IMR-90 (cell line): ENCODE data around the gene C1orf141. TPM values are rescaled to one million over a fixed set of nuclear protein-coding genes. Genes with fewer than 3 reads are reported as not detected.

Source experiments
- ATAC-seq: fragments of 200-7000 bp; cut with Tn5 transposase; 2 replicates; pipeline ENCODE4 v1.9.1; 2020; ENCODE audit warnings: low read depth, mild to moderate bottlenecking, moderate library complexity
- BruUV-seq: library from RNA; stranded (reverse); fragments of 400-500 nt; replicated peaks from 2 replicates; lab custom pipeline; 2021; lab: Mats Ljungman, UMichigan
- CTCF ChIA-PET: fragments of 300-600 bp; formaldehyde crosslinking; extraction: SDS; loops from one replicate; lab custom pipeline; 2021; ENCODE audit warnings: antibody characterized with exemption; lab: Yijun Ruan, JAX
- POLR2A ChIA-PET: fragments of 300-600 bp; sonication (Branson Sonifier 250); formaldehyde crosslinking; loops from one replicate; lab custom pipeline; 2022; ENCODE audit warnings: antibody characterized with exemption; ENCODE audit not compliant: unreplicated experiment; lab: Charles Lee
- DNase-seq: peaks from one replicate; pipeline ENCODE4 v3.0.0; 2013
- H2AFZ ChIP-seq: replicated peaks from 2 replicates; pipeline ENCODE3; 2013; ENCODE audit warnings: low read length, mild to moderate bottlenecking; ENCODE audit not compliant: poor library complexity
- H2AK5ac ChIP-seq: 2 replicates; pipeline ENCODE4 v1.6.1; 2013; ENCODE audit warnings: low read depth, low read length, inconsistent platforms
- H2AK9ac ChIP-seq: replicated peaks from 2 replicates; pipeline ENCODE3; 2013; ENCODE audit warnings: mild to moderate bottlenecking, low read depth, low read length, moderate library complexity; ENCODE audit not compliant: poor library complexity
- H2BK120ac ChIP-seq: 2 replicates; pipeline ENCODE4 v1.6.1; 2013; ENCODE audit warnings: low read depth, low read length, inconsistent platforms
- H2BK15ac ChIP-seq: 3 replicates; pipeline ENCODE4 v1.6.1; 2013; ENCODE audit warnings: low read depth, low read length, inconsistent platforms
- H2BK20ac ChIP-seq: 2 replicates; pipeline ENCODE4 v1.6.1; 2013; ENCODE audit warnings: low read depth, mild to moderate bottlenecking, inconsistent platforms, low read length, moderate library complexity
- H2BK5ac ChIP-seq: 2 replicates; pipeline ENCODE4 v1.6.1; 2013; ENCODE audit warnings: mild to moderate bottlenecking, low read depth, low read length, inconsistent platforms; ENCODE audit not compliant: poor library complexity, severe bottlenecking
- H3K14ac ChIP-seq: replicated peaks from 2 replicates; pipeline ENCODE4 v1.6.1; 2013; ENCODE audit warnings: low read depth, low read length, inconsistent platforms
- H3K18ac ChIP-seq: 2 replicates; pipeline ENCODE4 v1.6.1; 2013; ENCODE audit warnings: low read depth, low read length, control low read depth
- H3K23ac ChIP-seq: 2 replicates; pipeline ENCODE4 v1.6.1; 2013; ENCODE audit warnings: low read depth, low read length, inconsistent platforms
- H3K27ac ChIP-seq: 2 replicates; pipeline ENCODE4 v1.5.1; 2013; ENCODE audit warnings: mild to moderate bottlenecking, control low read depth, low read length; ENCODE audit not compliant: insufficient read depth
- H3K27me3 ChIP-seq: 2 replicates; pipeline ENCODE4 v1.6.1; 2013; ENCODE audit warnings: low read length; ENCODE audit not compliant: control insufficient read depth, insufficient read depth
- H3K36me3 ChIP-seq: 2 replicates; pipeline ENCODE4 v1.6.1; 2013; ENCODE audit warnings: low read length, mixed read lengths; ENCODE audit not compliant: control insufficient read depth, insufficient read depth
- H3K4ac ChIP-seq: 2 replicates; pipeline ENCODE4 v1.6.1; 2013; ENCODE audit warnings: low read depth, low read length, inconsistent platforms
- H3K4me1 ChIP-seq: 2 replicates; pipeline ENCODE4 v1.6.1; 2013; ENCODE audit warnings: low read length, mixed read lengths; ENCODE audit not compliant: control insufficient read depth, insufficient read depth
- H3K4me2 ChIP-seq: 2 replicates; pipeline ENCODE4 v1.6.1; 2013; ENCODE audit warnings: low read depth, mild to moderate bottlenecking, control low read depth, low read length, moderate library complexity
- H3K4me3 ChIP-seq: 2 replicates; pipeline ENCODE4 v1.5.1; 2013; ENCODE audit warnings: low read depth, mild to moderate bottlenecking, control low read depth, low read length, moderate library complexity; ENCODE audit not compliant: insufficient read depth
- H3K56ac ChIP-seq: 2 replicates; pipeline ENCODE4 v1.6.1; 2013; ENCODE audit warnings: low read length, inconsistent platforms; ENCODE audit not compliant: insufficient read depth; ENCODE audit errors: extremely low read depth
- H3K79me1 ChIP-seq, 2 experiments: 2 replicates each; pipeline ENCODE4 v1.6.1; 2013; ENCODE audit warnings: low read length in 2 of 2, inconsistent platforms in 1 of 2, low read depth in 1 of 2
- H3K9ac ChIP-seq: 2 replicates; pipeline ENCODE4 v1.6.1; 2013; ENCODE audit warnings: low read depth, low read length, control low read depth
- H3K9me1 ChIP-seq: 2 replicates; pipeline ENCODE4 v1.6.1; 2013; ENCODE audit warnings: low read length, inconsistent platforms; ENCODE audit not compliant: insufficient read depth
- H3K9me3 ChIP-seq: 2 replicates; pipeline ENCODE4 v1.6.1; 2013; ENCODE audit warnings: low read length; ENCODE audit not compliant: control insufficient read depth, insufficient read depth
- H4K20me1 ChIP-seq: 2 replicates; pipeline ENCODE4 v1.6.1; 2013; ENCODE audit warnings: low read length, inconsistent platforms; ENCODE audit not compliant: insufficient read depth
- H4K5ac ChIP-seq: 2 replicates; pipeline ENCODE4 v1.6.1; 2013; ENCODE audit warnings: mild to moderate bottlenecking, low read depth, low read length, control low read depth
- H4K8ac ChIP-seq, 2 experiments: 2 replicates each; pipeline ENCODE4 v1.6.1; 2013; ENCODE audit warnings: low read depth in 2 of 2, low read length in 2 of 2, control low read depth in 1 of 2, inconsistent platforms in 1 of 2
- H4K91ac ChIP-seq: 2 replicates; pipeline ENCODE4 v1.6.1; 2013; ENCODE audit warnings: low read depth, low read length, inconsistent platforms; ENCODE audit not compliant: insufficient read depth
- CHD1 ChIP-seq: IDR thresholded peaks from 2 replicates; pipeline ENCODE4 v1.6.1; 2012; ENCODE audit warnings: low read depth, low read length, improper control_type of control experiment
- ELK1 ChIP-seq: fragments of 150-350 bp; IDR thresholded peaks from 2 replicates; pipeline ENCODE4 v1.6.1; 2016; ENCODE audit warnings: low read depth, mild to moderate bottlenecking, low read length, moderate library complexity, borderline replicate concordance
- FOS ChIP-seq: fragments of 150-350 bp; IDR thresholded peaks from 2 replicates; pipeline ENCODE4 v1.6.1; 2016; ENCODE audit warnings: low read depth, low read length
- MAFK ChIP-seq: IDR thresholded peaks from 2 replicates; pipeline ENCODE4 v1.6.1; 2012; ENCODE audit warnings: low read depth, low read length, improper control_type of control experiment
- MAZ ChIP-seq: IDR thresholded peaks from 2 replicates; pipeline ENCODE4 v1.6.1; 2012; ENCODE audit warnings: low read depth, mild to moderate bottlenecking, low read length, improper control_type of control experiment, moderate library complexity, borderline replicate concordance
- MXI1 ChIP-seq: IDR thresholded peaks from 2 replicates; pipeline ENCODE4 v1.6.1; 2012; ENCODE audit warnings: low read depth, mild to moderate bottlenecking, low read length, moderate library complexity, borderline replicate concordance
- NFE2L2 ChIP-seq: fragments of 150-350 bp; IDR thresholded peaks from 2 replicates; pipeline ENCODE4 v1.6.1; 2016; ENCODE audit warnings: low read depth, mild to moderate bottlenecking, low read length
- POLR2A ChIP-seq: IDR thresholded peaks from 2 replicates; pipeline ENCODE4 v1.6.1; 2012; ENCODE audit warnings: mild to moderate bottlenecking, low read depth, low read length
- RAD21 ChIP-seq: IDR thresholded peaks from 2 replicates; pipeline ENCODE4 v1.6.1; 2012; ENCODE audit warnings: low read length, improper control_type of control experiment
- RCOR1 ChIP-seq: IDR thresholded peaks from 2 replicates; pipeline ENCODE4 v1.6.1; 2012; ENCODE audit warnings: mild to moderate bottlenecking, low read length, improper control_type of control experiment; ENCODE audit not compliant: insufficient replicate concordance
- SMC3 ChIP-seq: fragments of 150-350 bp; IDR thresholded peaks from 2 replicates; pipeline ENCODE4 v1.6.1; 2016; ENCODE audit warnings: low read depth, mild to moderate bottlenecking, antibody characterized with exemption, low read length, moderate library complexity
- WGBS, 2 experiments: methylation state at CpG; one replicate each; pipeline versions ENCODE4 v1.1.5 to v1.1.7; 2013; ENCODE audit warnings: missing lambda C conversion rate in 2 of 2; ENCODE audit not compliant: insufficient read length in 1 of 2; ENCODE audit errors: extremely low coverage in 2 of 2; 5-methylcytosine and 5-hydroxymethylcytosine counted together
- dilution Hi-C: fragments of 300-500 bp; cut with HindIII; formaldehyde crosslinking; loops from one replicate; pipeline ENCODE4 v1.14.3; 2018; ENCODE audit warnings: low sequenced_read_pairs; ENCODE audit not compliant: unreplicated experiment
- in situ Hi-C: fragments of 300-500 bp; cut with MboI; formaldehyde crosslinking; loops from 3 replicates; pipeline ENCODE4 v1.14.3; 2019; ENCODE audit warnings: low sequenced_read_pairs, inconsistent platforms, mixed read lengths
- intact Hi-C: fragments of 100-400 bp; cut with micrococcal nuclease; formaldehyde crosslinking; loops from 2 replicates; pipeline ENCODE4 v1.10.0; 2022
- polyA plus RNA-seq, 3 experiments: library from polyadenylated mRNA; depleted of rRNA; stranded (reverse); fragments of >200 nt; gene quantifications; 2 replicates each; pipeline ENCODE4 v1.2.3, GENCODE V29; 2012; ENCODE audit warnings: low replicate concordance in 1 of 3
- total RNA-seq: library from RNA; depleted of rRNA; stranded (reverse); fragments of >200 nt; gene quantifications from 2 replicates; pipeline ENCODE4 v1.2.3, GENCODE V29; 2012
- TF ChIP-seq, protein P1 (sequence below): fragments of 150-350 bp; IDR thresholded peaks from 2 replicates; pipeline ENCODE4 v1.6.1; 2017; ENCODE audit warnings: mild to moderate bottlenecking, antibody characterized with exemption, low read length, low read depth

Gene C1orf141
- total and polyA plus RNA-seq, 2 of the 4 experiments (the other 2 are of a cell fraction), result not detected

GRCh38 chr1:67171574-67171955 is 36.8 kb upstream of the C1orf141 start:
- Histone ChIP-seq H3K4me1 (no peaks in the 10 kb centered on the region), H3K23ac (no peak overlapping the region), H3K4me2 (no peak overlapping the region), H3K27me3 (peaks cover 8% of the 10 kb centered on the region; the same call in 1 of the 2 replicates), H3K56ac (no peak overlapping the region), H2AK9ac (no peak overlapping the region), H2BK20ac (no peak overlapping the region), H4K8ac (no peak overlapping the region), H2BK15ac (no peak overlapping the region), H4K5ac (no peak overlapping the region), H3K27ac (no peak overlapping the region), H3K14ac (no peak overlapping the region), H4K20me1 (no peaks in the 10 kb centered on the region), H3K18ac (no peak overlapping the region), H4K91ac (no peak overlapping the region), H3K36me3 (no peaks in the 10 kb centered on the region), H3K9me1 (no peaks in the 10 kb centered on the region), H2BK5ac (no peak overlapping the region), H2BK120ac (no peak overlapping the region), H2AFZ (no peak overlapping the region), H3K9me3 (no peaks in the 10 kb centered on the region), H3K79me1 (no peaks in the 10 kb centered on the region), H3K9ac (no peak overlapping the region), H3K4me3 (no peak overlapping the region), H2AK5ac (no peak overlapping the region), H3K4ac (no peak overlapping the region)
- ChIA-PET CTCF (no interaction called here), POLR2A (no interaction called here)
- DNase-seq (no peak), ATAC-seq (no peak)
- no peak for TF ChIP-seq RAD21
- no peak for TF ChIP-seq RCOR1
- no peak for TF ChIP-seq FOS
- TF ChIP-seq, protein P1, sequence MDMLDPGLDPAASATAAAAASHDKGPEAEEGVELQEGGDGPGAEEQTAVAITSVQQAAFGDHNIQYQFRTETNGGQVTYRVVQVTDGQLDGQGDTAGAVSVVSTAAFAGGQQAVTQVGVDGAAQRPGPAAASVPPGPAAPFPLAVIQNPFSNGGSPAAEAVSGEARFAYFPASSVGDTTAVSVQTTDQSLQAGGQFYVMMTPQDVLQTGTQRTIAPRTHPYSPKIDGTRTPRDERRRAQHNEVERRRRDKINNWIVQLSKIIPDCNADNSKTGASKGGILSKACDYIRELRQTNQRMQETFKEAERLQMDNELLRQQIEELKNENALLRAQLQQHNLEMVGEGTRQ, result no peak
- no peak for TF ChIP-seq POLR2A
- TF ChIP-seq NFE2L2, result no peak
- no peak for TF ChIP-seq ELK1
- no peak for TF ChIP-seq CHD1
- no peak for TF ChIP-seq MXI1
- TF ChIP-seq MAZ, result no peak
- TF ChIP-seq MAFK, result no peak
- no peak for TF ChIP-seq SMC3
- BruUV-seq, result no TSS peak
- intact Hi-C loops (no loop called here), in situ Hi-C loops (no loop called here), dilution Hi-C loops (no loop called here)
- WGBS, 2 experiments, result no CpG with 5 or more reads among the region's 2 CpGs
